Endothelial cell of umbilical vein (primary cell): ENCODE measurements around the gene KLHL13.

Experiments
- CTCF ChIP-seq, 2 donors: IDR thresholded peaks; 1 replicate in 1 of 2; 2 replicates in 1 of 2; pipeline ENCODE4 v1.5.1; 2011; ENCODE audit warnings: low read length in 2 of 2, mild to moderate bottlenecking in 2 of 2, moderate library complexity in 2 of 2, control low read depth in 1 of 2, inconsistent platforms in 1 of 2, low read depth in 1 of 2; ENCODE audit not compliant: insufficient read depth in 1 of 2; ENCODE audit errors: extremely low read depth in 1 of 2
- GATA2 ChIP-seq: IDR thresholded peaks from 2 replicates; pipeline ENCODE4 v1.7.0; 2011; ENCODE audit warnings: low read depth, mild to moderate bottlenecking, moderate library complexity, mixed read lengths, low read length; ENCODE audit not compliant: insufficient read length, insufficient read depth
- POLR2AphosphoS5 ChIP-seq: IDR thresholded peaks from 2 replicates; pipeline ENCODE4 v1.6.1; 2012; ENCODE audit warnings: low read depth, mild to moderate bottlenecking, control low read depth, low read length, moderate library complexity; ENCODE audit not compliant: insufficient read depth

GRCh38 chrX:118114971-118115370 is 1.6 kb downstream of the KLHL13 start:
- TF ChIP-seq GATA2 (no peak), CTCF (IDR thresholded peaks at IDR 0.05; ENCODE audit: extremely low read depth in 1 of 2, insufficient read depth in 1 of 2, low read depth in 1 of 2, low read length in 2 of 2) (no peak), POLR2AphosphoS5 (no peak)
